OCI-LY7 (cell line): ENCODE measurements around the gene CTNNBIP1. TPM values are rescaled to one million over a fixed set of nuclear protein-coding genes. Genes with fewer than 3 reads are reported as not detected.

ENCODE experiments used
- BruUV-seq: library from RNA; stranded (reverse); fragments of 400-500 nt; replicated peaks from 2 replicates; lab custom pipeline; 2021; lab: Mats Ljungman, UMichigan
- CTCF ChIA-PET: fragments of 300-600 bp; sonication (Branson Sonifier 250); formaldehyde crosslinking; loops from one replicate; lab custom pipeline; 2022; ENCODE audit warnings: antibody characterized with exemption; ENCODE audit not compliant: unreplicated experiment; lab: Charles Lee
- POLR2A ChIA-PET: fragments of 300-600 bp; sonication (Branson Sonifier 250); formaldehyde crosslinking; loops from one replicate; lab custom pipeline; 2022; ENCODE audit warnings: antibody characterized with exemption; lab: Charles Lee
- DNase-seq: peaks from one replicate; pipeline ENCODE4 v3.0.0-alpha.2; 2015; ENCODE audit warnings: low spot score
- H2AFZ ChIP-seq: fragments of 200-600 bp; sonication (generic), shearing (Covaris generic); 2 replicates; pipeline ENCODE4 v1.6.1; 2014; ENCODE audit warnings: mild to moderate bottlenecking, antibody characterized with exemption, low read length, moderate library complexity
- H3K27ac ChIP-seq: fragments of 200-600 bp; sonication (generic); 2 replicates; pipeline ENCODE4 v1.5.1; 2014; ENCODE audit warnings: mixed run types, low read depth, mild to moderate bottlenecking, moderate library complexity, low read length, inconsistent platforms; ENCODE audit not compliant: poor library complexity, severe bottlenecking
- H3K36me3 ChIP-seq: fragments of 200-600 bp; sonication (generic); 2 replicates; pipeline ENCODE4 v1.6.1; 2014; ENCODE audit warnings: mild to moderate bottlenecking, antibody characterized with exemption, low read length, moderate library complexity, mixed read lengths; ENCODE audit not compliant: insufficient read depth
- H3K4me1 ChIP-seq: fragments of 200-600 bp; sonication (generic); 2 replicates; pipeline ENCODE4 v1.5.1; 2014; ENCODE audit warnings: mild to moderate bottlenecking, low read length; ENCODE audit not compliant: insufficient read depth, poor library complexity, severe bottlenecking
- H3K4me2 ChIP-seq: fragments of 200-600 bp; sonication (generic); 2 replicates; pipeline ENCODE4 v1.6.1; 2014; ENCODE audit warnings: mild to moderate bottlenecking, low read length
- H3K4me3 ChIP-seq: fragments of 200-600 bp; sonication (generic); 2 replicates; pipeline ENCODE4 v1.5.1; 2014; ENCODE audit warnings: mild to moderate bottlenecking, low read depth, low read length; ENCODE audit not compliant: poor library complexity, severe bottlenecking
- H3K79me2 ChIP-seq: fragments of 200-600 bp; sonication (generic); 2 replicates; pipeline ENCODE4 v1.6.1; 2016; ENCODE audit warnings: low read depth, mild to moderate bottlenecking, low read length, moderate library complexity, mixed read lengths; ENCODE audit not compliant: insufficient read depth
- H3K9me2 ChIP-seq: fragments of 200-600 bp; sonication (generic); 2 replicates; pipeline ENCODE4 v1.6.1; 2016; ENCODE audit warnings: mild to moderate bottlenecking, low read length, mixed read lengths; ENCODE audit not compliant: insufficient read depth
- H3K9me3 ChIP-seq: fragments of 200-600 bp; sonication (generic); 2 replicates; pipeline ENCODE4 v1.6.1; 2014; ENCODE audit warnings: mild to moderate bottlenecking, mixed run types, low read length, mixed read lengths
- H4K20me1 ChIP-seq: fragments of 200-600 bp; sonication (generic); 2 replicates; pipeline ENCODE4 v1.6.1; 2014; ENCODE audit warnings: mild to moderate bottlenecking, antibody characterized with exemption, low read length, moderate library complexity, mixed read lengths; ENCODE audit not compliant: insufficient read depth
- CTCF ChIP-seq: fragments of 200-600 bp; sonication (generic); conservative IDR thresholded peaks from 2 replicates; pipeline ENCODE4 v1.5.1; 2014; ENCODE audit warnings: mild to moderate bottlenecking, antibody characterized with exemption, low read length, moderate library complexity, mixed read lengths
- EZH2phosphoT487 ChIP-seq: fragments of 200-600 bp; sonication (generic); IDR thresholded peaks from 2 replicates; pipeline ENCODE4 v1.6.1; 2018; ENCODE audit warnings: low read depth, borderline replicate concordance, mild to moderate bottlenecking, mixed run types, antibody characterized with exemption, low read length, moderate library complexity, mixed read lengths
- intact Hi-C: fragments of 100-400 bp; cut with micrococcal nuclease; formaldehyde crosslinking; loops from one replicate; pipeline ENCODE4 v1.10.0; 2022; ENCODE audit not compliant: unreplicated experiment
- total RNA-seq, 2 experiments: library from RNA; depleted of rRNA in 1 of 2; stranded (reverse); fragments of >200 nt in 1 of 2; shearing (Covaris generic) in 1 of 2; gene quantifications; 2 replicates each; pipeline ENCODE4 v1.2.3, GENCODE V29; 2014 to 2022

CTNNBIP1 gene
- total RNA-seq, 2 experiments from 2014 or later, result 14.7 to 17.4 TPM

- Histone ChIP-seq H3K4me1 (peaks cover 71% of the 10 kb centered on the region), H4K20me1 (no peaks in the 10 kb centered on the region), H3K9me3 (peaks cover 5% of the 10 kb centered on the region), H3K79me2 (peaks cover 13% of the 10 kb centered on the region; the same call in 1 of the 2 replicates), H3K27ac (peak overlapping the region; percentile 98), H3K4me3 (no peak overlapping the region), H3K36me3 (peaks cover 9% of the 10 kb centered on the region), H2AFZ (no peak overlapping the region; the same call in 1 of the 2 replicates), H3K4me2 (peak overlapping the region; percentile 82; the same call in 1 of the 2 replicates), H3K9me2 (no peaks in the 10 kb centered on the region)
- BruUV-seq, result no TSS peak
- DNase-seq, result no peak
- ChIA-PET POLR2A (interaction anchor here (0.7 to 2.2 kb wide), 3 partner anchors 12 to 69 kb away, joined by 3 to 22 read pairs (median 4); no protein-coding TSS in a partner anchor), CTCF (interaction anchor here (0.6 kb wide), 2 partner anchors 63 to 174 kb away, joined by 3 read pairs; no protein-coding TSS in a partner anchor)
- intact Hi-C loops, result no loop called here
- TF ChIP-seq CTCF (no peak), EZH2phosphoT487 (no peak)
Measured at GRCh38 chr1:9848022-9848421, 62.0 kb downstream of the CTNNBIP1 start.

- Histone ChIP-seq H3K9me2 (no peaks in the 10 kb centered on the region), H3K9me3 (no peaks in the 10 kb centered on the region), H3K27ac (peak overlapping the region; percentile 98), H2AFZ (no peak overlapping the region), H3K4me2 (0 out of 2 replicates have a peak overlapping the region, but pooled peaks have one; percentile 82), H3K36me3 (peaks cover 2% of the 10 kb centered on the region; the same call in 1 of the 2 replicates), H3K4me3 (no peak overlapping the region), H3K4me1 (peaks cover 65% of the 10 kb centered on the region), H4K20me1 (no peaks in the 10 kb centered on the region), H3K79me2 (peaks cover 13% of the 10 kb centered on the region; the same call in 1 of the 2 replicates)
- POLR2A ChIA-PET, result interaction anchor here (0.6 to 2.2 kb wide), 5 partner anchors 11 to 68 kb away, joined by 3 to 22 read pairs (median 4); no protein-coding TSS in a partner anchor
- no peak for DNase-seq
- CTCF ChIA-PET, result no interaction called here
- no TSS peak for BruUV-seq
- no peak for TF ChIP-seq CTCF
- TF ChIP-seq EZH2phosphoT487, result no peak
- intact Hi-C loops, result no loop called here
Measured at GRCh38 chr1:9847269-9847668, 62.8 kb downstream of the CTNNBIP1 start.

GRCh38 chr1:9846611-9847171 is 63.4 kb downstream of the CTNNBIP1 start:
- no peak overlapping the region for H3K4me3 ChIP-seq
- no peak overlapping the region for H3K4me2 ChIP-seq
- BruUV-seq, result no TSS peak
- ChIA-PET POLR2A (interaction anchor here (0.7 to 2.2 kb wide), 2 partner anchors 13 to 61 kb away, joined by 4 to 22 read pairs; no protein-coding TSS in a partner anchor), CTCF (no interaction called here)
- peaks cover 8% of the 10 kb centered on the region; the same call in 1 of the 2 replicates for H3K79me2 ChIP-seq
- H3K36me3 ChIP-seq, result no peaks in the 10 kb centered on the region
- H3K27ac ChIP-seq, result no peak overlapping the region
- intact Hi-C loops, result no loop called here
- DNase-seq, result no peak
- TF ChIP-seq CTCF (no peak), EZH2phosphoT487 (no peak)
- H4K20me1 ChIP-seq, result no peaks in the 10 kb centered on the region
- H3K4me1 ChIP-seq, result peaks cover 59% of the 10 kb centered on the region
- no peaks in the 10 kb centered on the region for H3K9me2 ChIP-seq
- no peak overlapping the region for H2AFZ ChIP-seq
- H3K9me3 ChIP-seq, result no peaks in the 10 kb centered on the region
